ENCODE data around the gene FRYL.

GRCh38 chr4:48761286-48761685, 18.8 kb downstream of the FRYL start:
- TF ChIP-seq POLR2AphosphoS5 (IDR thresholded peaks at IDR 0.05) (no peak), CTCF (IDR thresholded peaks at IDR 0.05) (no peak), POLR2A (IDR thresholded peaks at IDR 0.05) (no peak)

Data from breast epithelium (tissue), 3 donors.